HUES48 (cell line): ENCODE measurements around the gene DAB1.

Experiments used
- H3K27ac ChIP-seq: one replicate; pipeline ENCODE4 v1.7.0; 2013; ENCODE audit warnings: low read depth, low read length, inconsistent platforms
- H3K27me3 ChIP-seq: 2 replicates; pipeline ENCODE4 v1.6.1; 2013; ENCODE audit warnings: mild to moderate bottlenecking, low read length; ENCODE audit not compliant: control insufficient read depth, insufficient read depth
- H3K36me3 ChIP-seq: 2 replicates; pipeline ENCODE4 v1.6.1; 2013; ENCODE audit warnings: low read length; ENCODE audit not compliant: control insufficient read depth, insufficient read depth
- H3K4me1 ChIP-seq: 2 replicates; pipeline ENCODE4 v1.6.1; 2013; ENCODE audit warnings: mild to moderate bottlenecking, low read length; ENCODE audit not compliant: control insufficient read depth, insufficient read depth
- H3K4me3 ChIP-seq: 2 replicates; pipeline ENCODE4 v1.5.1; 2013; ENCODE audit warnings: mild to moderate bottlenecking, low read depth, low read length
- H3K9ac ChIP-seq: 2 replicates; pipeline ENCODE4 v1.6.1; 2013; ENCODE audit warnings: mild to moderate bottlenecking, low read depth, low read length, moderate library complexity
- H3K9me3 ChIP-seq: 2 replicates; pipeline ENCODE4 v1.6.1; 2013; ENCODE audit warnings: low read length; ENCODE audit not compliant: control insufficient read depth, insufficient read depth

DAB1 gene

DNA sequence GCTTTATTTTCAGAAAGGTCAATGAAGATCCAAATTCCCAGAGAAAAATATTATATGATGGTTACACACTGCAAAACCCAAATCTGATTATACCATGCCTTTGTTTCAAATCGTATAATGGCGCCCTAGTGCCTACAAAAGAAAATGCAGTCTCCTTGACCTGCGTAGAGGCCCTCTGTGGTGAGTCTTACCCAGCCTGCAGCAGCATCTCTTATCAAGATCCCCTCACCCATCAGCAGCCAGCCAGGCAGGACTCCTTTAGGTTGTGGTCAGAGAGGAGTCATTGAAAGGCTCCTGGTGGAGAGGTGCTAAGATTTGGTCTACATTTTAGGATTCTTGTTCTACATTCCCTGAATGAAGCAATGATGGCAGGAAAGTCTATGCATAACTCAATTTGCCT, 23.7 kb upstream of the DAB1 start:
- Histone ChIP-seq H3K9ac (no peak overlapping the region), H3K4me3 (no peak overlapping the region), H3K9me3 (no peaks in the 10 kb centered on the region), H3K36me3 (no peaks in the 10 kb centered on the region), H3K4me1 (peaks cover 22% of the 10 kb centered on the region), H3K27ac (no peak overlapping the region), H3K27me3 (0 out of 2 replicates have a peak, but pooled peaks cover 4% of the 10 kb centered on the region)

DNA sequence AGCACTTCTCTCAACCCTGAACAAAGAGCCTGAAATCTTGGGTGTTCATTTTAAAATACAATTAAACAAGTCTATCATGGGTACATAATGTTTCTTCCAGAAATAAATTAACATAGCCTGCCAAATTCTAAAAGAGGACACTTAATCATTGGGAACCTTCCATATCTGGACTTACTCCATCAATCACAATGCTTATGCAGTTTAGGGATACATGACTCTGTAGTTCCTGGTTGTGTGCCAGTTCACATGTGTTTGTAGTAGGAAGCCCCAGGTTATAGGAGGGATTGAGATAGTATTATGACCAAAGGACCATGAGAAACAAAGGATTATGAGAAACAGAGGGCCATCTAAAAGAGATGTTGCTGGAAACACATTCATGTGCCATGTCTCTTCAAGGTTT, 19.1 kb upstream of the DAB1 start:
- Histone ChIP-seq H3K9ac (no peak overlapping the region), H3K9me3 (no peaks in the 10 kb centered on the region), H3K4me3 (no peak overlapping the region), H3K27ac (no peak overlapping the region), H3K36me3 (no peaks in the 10 kb centered on the region), H3K4me1 (no peaks in the 10 kb centered on the region), H3K27me3 (no peaks in the 10 kb centered on the region)

DNA sequence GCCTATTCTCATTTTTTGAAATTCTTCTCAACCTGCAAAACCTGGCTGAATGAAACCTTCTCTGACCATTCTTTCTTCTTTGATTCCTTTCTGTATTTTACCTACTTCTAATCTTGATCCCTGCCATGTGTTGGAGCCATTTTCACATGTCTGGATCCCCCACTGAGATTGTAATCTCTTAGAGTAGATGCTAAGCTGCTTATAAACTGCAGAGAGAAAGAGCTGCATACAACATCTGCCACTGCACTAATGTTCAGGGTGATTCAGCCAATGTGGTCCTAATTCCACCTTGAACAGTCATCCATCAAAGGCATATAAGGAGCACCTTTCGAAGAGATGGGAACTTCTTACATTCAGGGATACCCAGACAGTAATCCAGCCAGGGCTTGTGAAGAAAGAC, 16.2 kb upstream of the DAB1 start:
- no peak overlapping the region for H3K27ac ChIP-seq
- H3K4me1 ChIP-seq, result no peaks in the 10 kb centered on the region
- no peak overlapping the region for H3K9ac ChIP-seq
- no peaks in the 10 kb centered on the region for H3K27me3 ChIP-seq
- H3K36me3 ChIP-seq, result no peaks in the 10 kb centered on the region
- H3K9me3 ChIP-seq, result no peaks in the 10 kb centered on the region
- no peak overlapping the region for H3K4me3 ChIP-seq

DNA sequence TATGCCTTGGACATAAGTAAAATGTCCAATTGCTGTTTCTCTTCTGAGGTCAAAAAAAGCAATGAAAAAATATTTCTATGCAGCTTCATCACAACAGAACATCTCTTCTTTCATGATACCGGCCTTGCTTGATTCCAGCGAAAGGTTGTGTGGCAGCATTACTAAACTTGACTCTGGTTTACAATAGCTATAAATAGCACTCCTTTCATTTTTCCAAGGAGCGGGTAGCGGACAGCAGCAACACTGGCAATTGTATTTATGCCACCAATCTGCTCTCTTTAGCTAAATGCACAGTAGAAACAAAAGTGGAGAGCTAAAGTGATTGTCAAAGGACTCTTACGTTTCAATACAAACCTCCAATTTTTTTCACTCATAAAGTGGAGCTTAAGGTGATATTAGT, 7.5 kb upstream of the DAB1 start:
- Histone ChIP-seq H3K27ac (no peak overlapping the region), H3K9me3 (no peaks in the 10 kb centered on the region), H3K36me3 (no peaks in the 10 kb centered on the region), H3K27me3 (peaks cover 2% of the 10 kb centered on the region), H3K4me3 (no peak overlapping the region), H3K9ac (no peak overlapping the region), H3K4me1 (no peaks in the 10 kb centered on the region)

DNA sequence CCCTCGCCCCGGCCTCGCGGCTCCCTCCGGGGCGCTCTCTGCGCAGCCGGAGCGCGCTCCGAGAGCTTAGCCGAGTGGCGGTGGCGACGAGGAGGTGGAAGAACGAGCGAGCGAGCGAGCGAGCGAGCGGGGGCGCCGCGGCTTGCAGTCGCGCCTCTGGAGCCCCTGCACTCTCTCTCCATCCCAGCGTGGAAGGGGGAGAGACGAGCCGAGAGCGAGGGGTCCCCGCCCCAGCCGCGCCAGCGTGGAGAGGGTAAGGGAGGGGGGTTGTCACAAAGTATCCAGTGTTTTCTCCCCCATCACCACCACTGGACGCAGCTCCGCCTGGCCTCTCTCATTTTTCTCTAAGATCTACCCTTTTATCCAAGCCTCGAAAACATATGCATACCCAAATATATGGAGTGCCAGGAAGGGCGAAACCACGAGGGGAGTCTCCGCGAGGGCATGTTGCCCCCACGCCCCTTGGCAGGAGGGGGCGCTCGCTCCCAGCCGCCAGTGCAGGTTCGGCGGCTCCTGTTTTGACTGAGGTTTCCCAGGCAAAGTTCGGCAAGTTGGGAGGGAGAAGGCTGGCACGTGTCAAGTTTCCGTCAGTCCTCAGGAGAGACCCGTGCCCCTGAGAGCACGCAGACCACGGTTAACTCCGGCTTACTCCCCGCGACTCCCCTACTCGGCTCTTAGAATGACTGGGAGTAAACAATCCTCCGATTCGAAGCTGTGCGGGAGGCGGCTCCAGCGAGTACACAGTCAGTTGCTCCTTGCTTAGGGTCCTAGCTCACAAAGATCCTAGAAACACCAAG, 569 bp upstream of the DAB1 start:
- H3K27me3 ChIP-seq, result peaks cover 49% of the 10 kb centered on the region
- H3K9me3 ChIP-seq, result no peaks in the 10 kb centered on the region
- peaks cover 15% of the 10 kb centered on the region for H3K4me1 ChIP-seq
- H3K9ac ChIP-seq, result 0 out of 2 replicates have a peak overlapping the region, but pooled peaks have one; percentile 16
- H3K36me3 ChIP-seq, result no peaks in the 10 kb centered on the region
- no peak overlapping the region for H3K27ac ChIP-seq
- peak overlapping the region; percentile 79 for H3K4me3 ChIP-seq

DNA sequence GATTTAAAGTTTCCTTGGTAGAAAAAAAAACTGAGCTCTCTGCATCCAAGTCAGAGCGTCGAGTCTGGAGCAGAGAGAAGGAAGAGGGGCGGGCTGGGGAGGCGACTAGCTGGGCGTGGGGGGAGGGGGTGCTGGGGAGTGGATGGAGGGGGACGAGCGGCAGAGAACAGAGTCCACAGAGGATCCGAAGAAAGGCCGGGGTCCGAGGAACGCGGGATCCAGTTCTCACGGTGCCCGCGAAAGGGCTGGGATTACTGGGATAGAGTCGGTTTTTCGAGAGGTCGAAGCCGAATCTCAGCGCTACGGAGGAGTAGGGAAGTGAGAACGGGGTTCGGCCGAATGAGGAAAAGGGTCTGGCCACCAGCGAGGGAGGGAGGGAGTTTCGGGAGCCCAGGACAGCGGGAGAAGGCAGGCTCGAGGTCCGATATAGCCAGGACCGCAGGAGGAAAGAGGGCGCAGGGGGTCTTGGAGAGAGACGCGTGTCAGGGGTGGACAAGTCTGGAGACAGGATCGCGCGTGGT, 665 bp downstream of the DAB1 start:
- H3K4me3 ChIP-seq, result peak overlapping the region; percentile 79
- H3K9ac ChIP-seq, result 0 out of 2 replicates have a peak overlapping the region, but pooled peaks have one; percentile 13
- peak overlapping the region; percentile 77 for H3K27ac ChIP-seq

DNA sequence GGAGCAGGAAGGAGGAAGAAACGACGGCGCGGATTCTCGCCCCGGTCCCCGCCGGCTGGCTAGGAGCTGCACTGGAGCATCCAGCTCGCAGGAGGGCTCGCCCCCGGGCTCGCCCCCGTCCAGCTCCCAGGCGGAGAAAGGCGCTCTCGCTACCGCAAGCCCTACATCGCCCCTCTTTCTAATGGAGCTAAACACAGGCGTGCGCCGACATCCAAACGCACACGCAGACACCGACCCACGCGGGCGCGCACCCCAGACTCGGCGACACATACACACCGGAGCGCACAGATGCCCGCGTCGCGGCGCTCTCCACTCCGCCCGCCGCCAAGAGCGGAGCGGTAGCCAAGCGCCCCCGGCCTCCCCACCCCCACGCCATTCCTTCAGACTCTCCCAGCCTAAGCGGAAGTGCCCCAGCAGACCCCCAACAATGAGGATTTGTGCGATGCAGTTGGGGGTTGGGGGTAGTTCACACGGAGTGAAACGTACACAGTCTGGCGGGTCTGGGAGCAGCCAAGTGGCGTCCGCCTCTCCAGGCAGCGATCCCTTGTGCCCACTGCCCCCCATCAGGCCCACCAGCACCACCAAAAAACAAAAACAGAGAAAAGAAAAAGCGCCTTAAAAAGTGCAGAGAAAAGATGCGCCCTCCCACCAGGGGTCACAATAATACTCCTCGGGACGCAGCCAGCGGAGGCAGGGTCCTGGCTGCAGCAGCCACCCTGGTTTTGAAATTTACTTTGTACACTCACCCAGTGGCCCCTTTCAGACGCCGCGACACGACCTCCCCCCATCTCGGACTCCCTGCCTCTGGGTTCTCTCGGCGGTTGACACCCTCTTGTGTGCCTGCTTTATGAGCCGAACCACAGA, 1.4 kb downstream of the DAB1 start:
- H3K27me3 ChIP-seq, result peaks cover 51% of the 10 kb centered on the region
- peak overlapping the region; percentile 77 for H3K27ac ChIP-seq
- H3K9me3 ChIP-seq, result no peaks in the 10 kb centered on the region
- peaks cover 15% of the 10 kb centered on the region for H3K4me1 ChIP-seq
- peak overlapping the region; percentile 27; the same call in 1 of the 2 replicates for H3K9ac ChIP-seq
- no peaks in the 10 kb centered on the region for H3K36me3 ChIP-seq
- peak overlapping the region; percentile 79 for H3K4me3 ChIP-seq

More for the DNA sequence above, 665 bp downstream of the DAB1 start:
- peaks cover 51% of the 10 kb centered on the region for H3K27me3 ChIP-seq
- peaks cover 15% of the 10 kb centered on the region for H3K4me1 ChIP-seq
- no peaks in the 10 kb centered on the region for H3K36me3 ChIP-seq
- H3K9me3 ChIP-seq, result no peaks in the 10 kb centered on the region

DNA sequence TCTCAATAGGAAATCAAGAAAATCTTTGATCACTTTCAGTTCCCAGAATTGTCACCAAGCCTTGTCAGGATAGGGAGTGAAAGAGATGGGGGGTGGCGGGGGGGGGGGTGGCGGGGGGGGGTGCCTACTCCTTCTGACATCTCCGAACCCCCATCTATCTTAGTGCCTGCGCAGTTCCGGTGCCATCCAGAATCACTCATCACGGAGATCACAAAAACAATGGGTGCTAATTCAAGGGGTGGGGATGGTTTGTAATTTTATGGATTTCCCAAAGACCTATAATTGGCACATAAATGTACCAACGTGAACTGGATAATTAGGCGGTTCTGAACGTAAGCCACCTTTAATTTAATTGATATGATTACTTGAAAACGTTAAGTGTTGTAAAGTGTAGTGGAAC, 2.1 kb downstream of the DAB1 start:
- Histone ChIP-seq H3K4me1 (peaks cover 15% of the 10 kb centered on the region), H3K36me3 (no peaks in the 10 kb centered on the region), H3K4me3 (peak overlapping the region; percentile 79), H3K9me3 (no peaks in the 10 kb centered on the region), H3K27me3 (peaks cover 51% of the 10 kb centered on the region), H3K9ac (no peak overlapping the region), H3K27ac (peak overlapping the region; percentile 77)

DNA sequence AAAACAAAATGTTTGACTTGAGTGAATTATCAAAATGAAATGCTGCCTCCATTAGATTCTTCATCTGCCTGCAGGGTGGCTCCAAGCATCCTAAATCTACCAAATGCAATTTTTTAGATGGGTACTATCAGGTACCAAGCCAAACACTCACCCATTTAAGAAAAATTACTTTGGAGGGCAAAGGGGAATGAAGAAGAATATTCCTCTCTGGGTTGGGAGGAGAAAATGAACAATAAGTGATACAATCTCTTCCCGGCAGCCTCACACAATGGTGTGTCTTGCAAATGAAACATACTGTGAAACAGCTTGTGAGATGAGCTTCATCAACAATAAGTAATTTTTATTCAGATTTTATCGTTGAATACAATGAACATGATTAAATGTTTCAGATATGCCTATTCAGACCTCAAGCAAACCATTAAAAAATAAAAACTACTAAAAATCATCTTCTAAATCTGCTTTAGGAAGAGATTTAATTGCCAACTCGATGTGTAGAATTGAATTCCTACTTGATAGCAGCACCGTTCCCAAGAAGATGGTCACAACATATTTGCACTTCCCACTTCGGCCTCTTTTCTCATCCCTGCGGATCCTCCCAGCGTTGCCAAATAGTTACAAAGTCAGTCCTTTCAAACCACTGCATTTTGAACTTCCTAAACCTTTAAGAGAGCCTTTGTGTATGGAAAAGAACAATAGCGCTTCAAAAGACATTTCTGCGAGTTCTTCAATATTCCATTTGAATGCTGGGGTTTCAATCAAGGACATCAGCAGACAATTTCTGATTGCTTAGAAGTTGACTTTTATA, 2.7 kb downstream of the DAB1 start:
- H3K27me3 ChIP-seq, result peaks cover 47% of the 10 kb centered on the region
- H3K36me3 ChIP-seq, result no peaks in the 10 kb centered on the region
- H3K4me3 ChIP-seq, result peak overlapping the region; percentile 51

DNA sequence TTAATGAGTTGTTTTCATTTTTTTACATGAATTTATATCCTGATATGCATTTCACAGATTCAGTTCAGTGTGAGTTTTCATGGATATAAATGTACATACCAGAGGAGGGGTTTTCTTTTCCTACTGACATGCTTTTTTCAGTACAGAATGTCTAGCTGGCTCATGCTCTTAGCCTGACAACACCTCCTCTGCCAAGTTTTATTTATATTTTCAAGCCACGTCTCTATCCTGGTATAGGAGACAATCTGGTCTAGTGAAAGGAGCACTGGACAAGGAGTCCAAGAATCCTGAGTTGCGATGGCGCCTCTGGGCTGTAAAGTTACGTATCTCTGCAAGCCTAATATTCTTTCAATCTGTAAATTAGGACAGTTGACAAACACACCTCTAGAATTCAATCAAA, 4.9 kb downstream of the DAB1 start:
- Histone ChIP-seq H3K4me3 (no peak overlapping the region), H3K27ac (no peak overlapping the region), H3K36me3 (no peaks in the 10 kb centered on the region), H3K9me3 (no peaks in the 10 kb centered on the region), H3K9ac (no peak overlapping the region), H3K27me3 (peaks cover 32% of the 10 kb centered on the region), H3K4me1 (peaks cover 6% of the 10 kb centered on the region)

More for the DNA sequence above, 2.7 kb downstream of the DAB1 start:
- Histone ChIP-seq H3K9ac (no peak overlapping the region), H3K9me3 (no peaks in the 10 kb centered on the region), H3K4me1 (peaks cover 15% of the 10 kb centered on the region), H3K27ac (peak overlapping the region; percentile 32)
